ENCODE data around the gene USP46.
A peak's percentile ranks its signal among the peaks of the same experiment; 100 is the strongest.

USP46 gene, protein sequence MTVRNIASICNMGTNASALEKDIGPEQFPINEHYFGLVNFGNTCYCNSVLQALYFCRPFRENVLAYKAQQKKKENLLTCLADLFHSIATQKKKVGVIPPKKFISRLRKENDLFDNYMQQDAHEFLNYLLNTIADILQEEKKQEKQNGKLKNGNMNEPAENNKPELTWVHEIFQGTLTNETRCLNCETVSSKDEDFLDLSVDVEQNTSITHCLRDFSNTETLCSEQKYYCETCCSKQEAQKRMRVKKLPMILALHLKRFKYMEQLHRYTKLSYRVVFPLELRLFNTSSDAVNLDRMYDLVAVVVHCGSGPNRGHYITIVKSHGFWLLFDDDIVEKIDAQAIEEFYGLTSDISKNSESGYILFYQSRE

GRCh38 chr4:52659001-52659721, at the start of gene USP46:
TSS of gene USP46 (minus strand) at chr4:52659301. CDS start at chr4:52659150, 151 bp downstream.
- peak; percentile 45 for DNase-seq

- no peak for DNase-seq
Measured at GRCh38 chr4:52704661-52705060, 45.6 kb upstream of the USP46 start.

DNA sequence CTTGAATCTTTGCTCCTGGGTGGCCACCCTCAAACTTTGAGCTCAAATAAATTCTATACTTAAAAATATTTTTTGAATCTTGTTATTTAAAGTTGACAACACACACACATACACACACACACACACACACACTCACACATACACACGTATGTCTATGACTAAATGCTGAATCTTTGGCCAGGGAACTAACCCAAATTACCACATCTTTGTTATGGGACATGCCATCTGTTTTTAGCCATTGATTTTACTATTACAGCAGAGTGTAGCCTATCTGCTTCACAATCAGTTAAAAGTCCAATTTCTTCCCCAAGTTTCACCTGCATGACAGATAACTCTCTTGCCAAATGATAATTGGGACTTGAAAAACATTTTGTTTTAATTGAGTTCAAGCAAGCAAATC, 45.0 kb upstream of the USP46 start:
- no peak for DNase-seq

- no peak for DNase-seq
Measured at GRCh38 chr4:52701207-52701606, 42.1 kb upstream of the USP46 start.

DNA sequence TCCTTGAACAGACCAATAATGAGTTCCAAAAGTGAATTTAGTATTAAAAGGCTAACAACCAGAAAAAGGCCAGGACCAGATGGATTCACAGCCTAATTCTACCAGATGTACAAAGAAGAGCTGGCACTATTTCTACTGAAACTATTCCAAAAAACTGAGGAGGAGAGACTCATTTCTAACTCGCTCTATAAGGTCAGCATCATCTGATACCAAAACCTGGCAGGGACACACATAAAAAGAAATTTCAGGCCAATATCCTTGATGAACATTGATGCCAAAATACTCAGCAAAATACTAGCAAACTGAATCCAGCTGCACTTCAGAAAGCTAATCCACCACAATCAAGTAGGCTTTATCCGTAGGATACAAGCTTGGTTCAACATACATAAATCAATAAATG, 35.8 kb upstream of the USP46 start:
- no peak for DNase-seq

GRCh38 chr4:52693492-52693891, 34.4 kb upstream of the USP46 start:
- DNase-seq, result no peak

DNA sequence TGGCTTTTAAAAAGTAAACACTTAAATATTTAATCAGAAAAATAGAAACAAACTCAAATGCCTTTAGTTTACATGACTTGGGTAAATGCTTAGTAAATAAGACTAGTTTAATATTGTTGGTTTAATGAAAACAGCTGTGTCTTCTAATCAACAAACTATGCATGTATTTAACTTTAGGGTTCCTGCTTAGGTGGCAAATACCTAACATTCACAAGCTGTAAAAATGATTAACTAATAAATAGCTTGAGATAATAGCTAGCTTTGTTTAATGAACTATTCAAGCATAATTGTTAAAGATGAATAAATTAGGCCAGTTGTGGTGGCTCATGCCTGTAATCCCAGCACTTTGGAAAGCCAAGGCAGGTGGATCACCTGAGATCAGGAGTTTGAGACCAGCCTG, 30.0 kb upstream of the USP46 start:
- no peak for DNase-seq

GRCh38 chr4:52687696-52688095, 28.6 kb upstream of the USP46 start:
- no peak for DNase-seq

DNA sequence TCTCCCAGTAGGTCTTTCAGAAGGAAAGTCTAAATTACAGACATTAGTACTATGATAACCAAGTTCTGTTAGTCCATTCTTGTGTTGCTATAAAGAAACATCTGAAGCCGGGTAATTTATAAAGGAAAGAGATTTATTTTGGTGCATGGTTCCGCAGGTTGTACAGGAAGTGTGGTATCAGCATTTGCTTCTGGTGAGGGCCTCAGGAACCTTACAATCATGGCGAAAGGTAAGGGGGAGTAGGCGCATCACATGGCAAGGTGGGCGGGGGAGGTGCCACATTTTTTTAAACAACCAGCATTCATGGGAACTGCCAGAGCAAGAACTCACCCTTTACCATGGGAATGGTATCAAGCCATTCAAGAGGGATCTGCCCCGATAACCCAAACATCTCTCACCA, 26.2 kb upstream of the USP46 start:
- DNase-seq, result no peak

DNA sequence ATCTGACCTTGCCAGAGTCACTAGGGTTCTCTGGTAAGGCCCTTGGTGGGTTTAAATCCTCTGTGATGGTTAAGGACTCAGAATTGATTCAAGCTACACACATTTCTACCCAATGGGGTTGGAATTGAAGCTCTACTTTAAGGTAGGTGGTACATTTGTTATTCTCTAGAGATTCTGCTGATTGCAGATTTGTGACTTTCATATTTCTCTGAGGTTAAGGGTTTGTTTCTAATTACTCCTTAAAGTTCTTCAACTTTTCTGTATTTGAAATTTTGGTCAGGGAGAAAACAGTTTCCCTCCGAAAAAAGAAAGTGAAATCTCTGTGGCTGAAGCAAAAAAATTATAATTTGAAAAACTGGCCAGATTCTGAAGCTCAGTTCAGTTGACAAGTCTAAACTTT, 25.8 kb upstream of the USP46 start:
- no peak for DNase-seq

- no peak for DNase-seq
Measured at GRCh38 chr4:52680381-52680780, 21.3 kb upstream of the USP46 start.

GRCh38 chr4:52676536-52676935, 17.4 kb upstream of the USP46 start:
- no peak for DNase-seq

GRCh38 chr4:52675111-52675510, 16.0 kb upstream of the USP46 start:
- no peak for DNase-seq

- no peak for DNase-seq
Measured at GRCh38 chr4:52670739-52671138, 11.6 kb upstream of the USP46 start.

DNA sequence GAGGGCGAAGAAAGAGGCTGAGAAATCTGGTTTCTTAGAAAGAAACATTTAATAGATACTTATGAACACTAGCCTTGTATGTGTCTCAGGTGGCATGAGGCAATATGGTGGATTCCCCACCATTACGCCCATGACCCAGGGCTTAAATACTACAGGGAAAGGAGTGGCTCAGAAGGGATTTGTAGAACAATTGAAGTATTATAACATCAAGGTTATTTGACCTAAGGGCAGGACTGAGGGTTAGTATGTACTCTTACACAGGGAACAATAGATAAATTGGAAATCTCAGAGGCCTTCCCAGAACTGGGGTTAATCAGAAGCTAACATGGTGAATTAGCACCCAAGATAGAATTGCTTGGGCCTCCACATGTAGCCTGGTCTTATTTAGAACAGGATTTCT, 11.0 kb upstream of the USP46 start:
- DNase-seq, result no peak

DNA sequence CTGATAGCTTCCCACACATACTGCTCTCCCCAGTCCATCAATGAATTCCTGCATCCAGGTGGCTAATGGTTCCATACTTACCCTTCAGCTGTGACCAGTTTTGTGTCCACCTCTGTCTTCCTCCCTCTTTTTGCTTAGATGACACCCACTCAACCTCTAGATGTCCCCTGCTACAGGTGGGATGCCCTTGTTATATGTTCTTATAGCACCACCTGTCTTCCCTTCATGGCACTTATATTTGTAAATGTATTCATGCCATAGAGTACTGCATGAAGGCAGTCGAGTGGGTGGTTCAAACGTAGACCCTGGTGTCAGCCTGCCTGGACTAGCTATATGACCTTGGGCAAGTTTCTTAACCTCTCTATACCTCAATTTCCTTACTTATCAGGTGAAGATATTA, 6.5 kb upstream of the USP46 start:
- no peak for DNase-seq

DNA sequence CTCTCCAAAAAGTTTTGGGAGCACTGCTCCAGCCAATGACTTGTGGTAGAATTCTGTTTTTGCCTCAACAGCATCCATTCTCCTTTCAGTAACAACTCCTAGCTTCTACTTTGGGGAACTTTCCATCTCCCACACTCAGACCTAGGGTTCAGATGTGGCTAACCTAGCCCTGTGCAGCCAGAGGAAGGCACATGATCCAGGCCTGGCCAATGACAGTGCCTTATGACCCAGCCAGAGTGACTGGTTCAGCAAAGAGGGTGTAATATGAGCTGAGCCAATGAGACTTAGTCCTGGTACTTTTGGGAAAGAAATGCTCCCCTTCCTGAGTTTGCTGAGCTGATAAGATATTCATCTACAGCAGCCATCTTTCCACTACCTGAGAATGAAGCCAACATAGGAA, 5.4 kb upstream of the USP46 start:
- DNase-seq, result no peak

GRCh38 chr4:52661966-52662690, 3.0 kb upstream of the USP46 start:
- no peak for DNase-seq

DNA sequence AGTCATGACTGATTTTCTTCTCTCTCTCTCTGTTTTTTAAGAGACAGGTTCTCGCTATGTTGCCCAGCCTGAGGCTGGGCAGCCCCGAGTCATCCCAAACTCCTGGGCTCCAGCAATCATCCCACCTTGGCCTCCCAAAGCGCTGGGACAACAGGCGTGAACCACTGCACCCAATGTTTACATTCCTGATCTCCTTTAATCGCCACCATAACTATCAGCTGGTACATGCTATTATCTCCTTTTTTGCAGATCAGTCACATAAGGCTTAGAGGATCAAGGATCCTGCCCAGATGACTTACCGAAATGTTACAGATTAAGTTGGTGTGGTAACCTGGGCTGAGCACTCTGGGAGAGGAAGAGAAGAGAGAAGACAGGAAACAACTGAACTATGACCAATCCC, 1.5 kb upstream of the USP46 start:
- DNase-seq, result no peak

DNA sequence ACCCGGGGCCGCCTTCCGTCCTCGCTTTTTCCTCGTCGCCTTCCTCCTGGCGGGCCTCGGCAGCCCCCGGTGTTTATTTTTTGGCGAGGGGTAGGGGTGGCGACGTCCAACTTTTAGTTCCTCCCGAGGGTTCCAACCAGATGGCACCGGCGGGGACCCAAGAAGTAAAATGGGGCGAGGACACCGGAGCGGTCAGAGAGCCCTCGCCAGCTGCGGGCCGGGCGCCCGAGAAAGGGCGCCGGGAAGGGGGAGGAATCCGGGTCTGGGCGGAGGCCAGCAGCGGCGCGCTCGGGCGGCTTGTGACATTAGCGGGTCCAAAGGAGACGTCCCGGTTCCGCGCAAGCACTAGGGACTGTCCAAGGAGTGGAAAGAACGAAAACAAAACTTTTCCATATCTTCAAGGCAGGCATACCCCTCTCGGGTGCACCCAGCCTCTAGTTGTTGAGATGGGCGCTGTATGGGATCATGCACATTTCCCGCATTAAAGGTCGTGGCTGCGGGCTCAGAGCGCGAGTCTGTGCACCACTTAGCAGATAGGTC, 691 bp upstream of the USP46 start:
- peak; percentile 4 for DNase-seq

DNA sequence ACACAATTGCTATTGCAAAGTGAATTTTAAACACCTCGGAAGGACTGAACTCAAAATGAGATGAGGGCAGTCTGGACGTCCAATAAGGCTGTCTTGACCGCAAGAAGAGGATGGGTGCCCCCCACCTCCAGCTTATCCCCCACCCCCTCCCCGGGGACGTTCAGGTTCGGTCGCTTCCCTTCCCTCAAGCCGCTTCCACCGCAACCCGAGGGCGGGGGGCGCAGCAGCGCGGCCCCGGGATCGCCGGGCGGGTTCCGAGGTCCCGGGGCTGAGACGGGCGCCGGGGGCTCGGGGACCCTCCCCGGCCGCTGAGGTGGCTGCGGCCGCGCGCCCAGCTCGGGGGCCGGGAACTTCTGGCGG, 480 bp downstream of the USP46 start:
- DNase-seq, result no peak

DNA sequence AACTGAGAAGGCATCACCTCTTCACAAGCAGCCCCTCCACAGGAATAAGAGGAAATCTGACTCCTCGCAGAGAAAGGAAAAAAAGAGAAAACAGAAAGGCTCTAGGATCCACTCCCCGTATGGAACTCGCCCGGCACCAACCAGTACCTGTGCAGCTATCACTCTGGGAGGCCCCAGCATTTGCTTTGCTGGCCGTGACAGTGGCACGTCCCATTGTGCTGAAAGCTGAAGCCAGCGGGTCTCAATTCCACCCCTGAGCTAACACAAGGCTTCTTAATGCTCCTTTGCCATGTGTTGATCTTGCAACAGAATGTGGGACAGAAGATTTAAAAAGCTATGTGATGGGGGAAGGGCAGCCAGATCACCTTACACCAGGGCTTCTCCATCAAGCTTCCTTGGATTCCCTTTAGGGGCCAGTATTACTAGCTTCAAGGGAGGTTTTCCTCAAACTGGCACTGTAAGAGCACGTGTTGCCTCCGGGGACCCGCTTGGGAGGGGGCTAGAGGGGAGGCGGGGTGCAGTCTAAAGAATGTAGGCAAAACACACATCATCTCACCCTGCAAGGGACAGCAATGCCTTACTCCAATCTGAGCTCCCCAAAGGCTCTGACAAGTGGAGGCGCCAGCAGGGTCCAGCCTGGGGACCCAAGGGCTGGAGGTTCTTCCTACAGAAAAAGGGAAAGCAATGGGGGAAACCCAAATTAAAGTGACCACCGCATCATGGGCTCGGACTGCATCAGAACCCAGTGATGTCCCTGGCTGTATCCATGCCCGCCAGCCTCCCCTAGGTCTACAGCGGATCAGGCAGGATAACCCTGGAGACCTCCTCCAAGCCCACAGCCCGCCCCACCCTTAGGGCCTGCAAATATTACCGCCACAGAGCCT, 1.2 kb downstream of the USP46 start:
- no peak for DNase-seq

GRCh38 chr4:52657292-52657617, 1.8 kb downstream of the USP46 start:
- DNase-seq, result no peak
